Effector memory CD8-positive, alpha-beta T cell (primary cell): ENCODE measurements around the gene PER1.

Source experiments
- ATAC-seq: fragments of 150-1000 bp; cut with Tn5 transposase; replicated peaks from 2 replicates; pipeline ENCODE4 v1.10.0; 2021; ENCODE audit warnings: mild to moderate bottlenecking, moderate library complexity
- DNase-seq, 3 experiments: peaks; one replicate each; pipeline ENCODE4 v3.0.0; 2021
- H3K27ac Mint-ChIP-seq, 2 donors: one replicate each; pipeline ENCODE4 v1.8.0; 2022; ENCODE audit warnings: mild to moderate bottlenecking in 2 of 2, mixed read lengths in 2 of 2, moderate library complexity in 2 of 2
- H3K27me3 Mint-ChIP-seq, 2 donors: one replicate each; pipeline ENCODE4 v1.8.0; 2022; ENCODE audit warnings: mixed read lengths in 2 of 2
- H3K36me3 Mint-ChIP-seq: one replicate; pipeline ENCODE4 v1.8.0; 2022; ENCODE audit warnings: mild to moderate bottlenecking, moderate library complexity, mixed read lengths; ENCODE audit not compliant: insufficient read depth
- H3K4me1 Mint-ChIP-seq, 2 donors: one replicate each; pipeline ENCODE4 v1.8.0; 2022; ENCODE audit warnings: low read depth in 2 of 2, mixed read lengths in 2 of 2
- H3K4me3 Mint-ChIP-seq, 2 donors: one replicate each; pipeline ENCODE4 v1.8.0; 2022; ENCODE audit warnings: mild to moderate bottlenecking in 2 of 2, mixed read lengths in 2 of 2, moderate library complexity in 2 of 2
- H3K9me3 Mint-ChIP-seq, 2 donors: one replicate each; pipeline ENCODE4 v1.8.0; 2022; ENCODE audit warnings: mixed read lengths in 2 of 2

Gene PER1

DNA sequence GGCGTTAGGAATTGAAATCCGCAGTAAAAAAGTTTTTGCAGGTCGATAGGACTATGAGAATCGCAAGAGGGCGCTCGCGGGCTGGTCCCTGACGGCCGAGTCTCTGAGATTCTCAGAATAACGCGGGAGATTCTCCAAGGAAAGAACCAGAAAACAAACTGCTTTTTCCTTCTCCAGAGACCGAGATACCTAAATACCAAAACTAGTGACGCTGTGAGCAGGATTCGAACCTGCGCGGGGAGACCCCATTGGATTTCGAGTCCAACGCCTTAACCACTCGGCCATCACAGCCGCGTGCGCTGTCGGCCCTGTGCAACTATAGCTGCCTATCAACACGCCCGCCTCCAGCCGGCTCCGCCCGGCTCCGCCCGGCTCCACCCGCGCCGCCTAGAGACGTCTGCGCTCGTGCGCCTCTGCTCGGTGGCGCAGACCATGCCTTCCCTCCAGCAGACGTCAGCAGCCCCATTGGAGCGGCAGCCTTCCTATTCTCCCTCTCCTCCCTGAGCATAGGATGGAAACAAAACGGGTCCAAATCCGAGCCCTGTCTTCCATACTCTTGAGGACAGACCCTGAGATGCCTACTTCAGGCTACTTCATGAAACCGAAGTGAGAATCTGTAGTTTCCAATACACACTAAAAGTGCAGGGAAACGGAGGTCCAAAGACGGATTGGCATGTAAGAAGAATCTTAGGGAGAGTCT lies 13.4 kb downstream of the PER1 start:
- H3K27me3 Mint-ChIP-seq: no peaks in the 10 kb centered on the region
- no peaks in the 10 kb centered on the region for H3K9me3 Mint-ChIP-seq
- H3K27ac Mint-ChIP-seq: no peak overlapping the region
- H3K4me1 Mint-ChIP-seq: peaks cover 0 to 4% of the 10 kb centered on the region in 2 donors
- peaks cover 11% of the 10 kb centered on the region for H3K36me3 Mint-ChIP-seq
- peak; percentile 95 to 99 (median 98) for DNase-seq
- ATAC-seq: peak; percentile 86
- no peak overlapping the region for H3K4me3 Mint-ChIP-seq

- Mint-ChIP-seq H3K4me3 (no peak overlapping the region), H3K4me1 (peaks cover 0 to 2% of the 10 kb centered on the region in 2 donors), H3K9me3 (no peaks in the 10 kb centered on the region), H3K27me3 (no peaks in the 10 kb centered on the region), H3K27ac (no peak overlapping the region), H3K36me3 (peaks cover 16% of the 10 kb centered on the region)
- DNase-seq: no peak
- no peak for ATAC-seq
Observed at GRCh38 chr17:8138374-8138671, 13.9 kb downstream of the PER1 start.

GRCh38 chr17:8137645-8138373 lies 14.4 kb downstream of the PER1 start:
- H3K36me3 Mint-ChIP-seq: peaks cover 21% of the 10 kb centered on the region
- no peak overlapping the region for H3K4me3 Mint-ChIP-seq
- no peaks in the 10 kb centered on the region for H3K27me3 Mint-ChIP-seq
- ATAC-seq (no peak), DNase-seq (no peak)
- H3K27ac Mint-ChIP-seq: no peak overlapping the region
- H3K9me3 Mint-ChIP-seq: no peaks in the 10 kb centered on the region
- peaks cover 0 to 2% of the 10 kb centered on the region in 2 donors for H3K4me1 Mint-ChIP-seq

GRCh38 chr17:8133941-8134340 lies 18.3 kb downstream of the PER1 start:
- H3K36me3 Mint-ChIP-seq: peaks cover 29% of the 10 kb centered on the region
- ATAC-seq: no peak
- H3K27me3 Mint-ChIP-seq: no peaks in the 10 kb centered on the region
- no peak for DNase-seq
- no peaks in the 10 kb centered on the region for H3K4me1 Mint-ChIP-seq
- H3K27ac Mint-ChIP-seq: no peak overlapping the region
- no peaks in the 10 kb centered on the region for H3K9me3 Mint-ChIP-seq
- H3K4me3 Mint-ChIP-seq: no peak overlapping the region

- Mint-ChIP-seq H3K9me3 (no peaks in the 10 kb centered on the region), H3K4me3 (no peak overlapping the region), H3K4me1 (no peaks in the 10 kb centered on the region), H3K36me3 (peaks cover 29% of the 10 kb centered on the region), H3K27me3 (no peaks in the 10 kb centered on the region), H3K27ac (no peak overlapping the region)
- no peak for DNase-seq
- ATAC-seq: no peak
Observed at GRCh38 chr17:8133399-8133798, 18.8 kb downstream of the PER1 start.

- Mint-ChIP-seq H3K4me3 (no peak overlapping the region), H3K27ac (no peak overlapping the region), H3K36me3 (peaks cover 30% of the 10 kb centered on the region), H3K27me3 (peaks cover 0 to 7% of the 10 kb centered on the region in 2 donors), H3K4me1 (peaks cover 4% of the 10 kb centered on the region in 2 donors), H3K9me3 (no peaks in the 10 kb centered on the region)
- ATAC-seq (no peak), DNase-seq (no peak)
Observed at GRCh38 chr17:8131844-8132441, 20.3 kb downstream of the PER1 start.

DNA sequence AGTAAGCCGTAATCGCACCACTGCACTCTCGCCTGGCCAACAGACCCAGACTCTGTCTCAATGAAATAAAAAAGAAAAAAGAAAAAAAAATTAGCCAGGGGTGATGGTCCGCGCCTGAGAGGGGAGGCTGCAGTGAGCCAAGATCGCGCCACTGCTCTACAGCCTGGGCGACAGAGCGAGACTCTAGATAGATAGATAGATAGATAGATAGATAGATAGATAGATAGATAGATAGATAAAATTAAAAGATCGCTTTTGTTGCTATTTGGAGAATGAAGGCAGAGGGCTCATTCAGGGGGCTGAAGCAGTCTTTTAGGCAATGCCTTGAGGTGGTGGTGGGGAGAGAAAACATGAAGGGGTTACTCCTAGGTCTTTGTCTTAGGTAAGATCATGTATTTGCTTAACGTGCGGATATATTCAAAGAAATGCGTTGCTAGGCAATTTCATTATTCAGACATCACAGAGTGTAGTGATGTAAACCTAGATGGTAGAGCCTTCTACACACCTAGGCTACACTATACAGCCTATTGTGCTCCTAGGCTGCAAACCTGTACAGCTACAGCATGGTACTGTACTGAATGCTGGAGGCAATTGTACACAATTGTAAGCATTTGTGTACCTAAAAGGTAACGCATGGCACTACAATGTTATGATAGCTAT lies 23.9 kb downstream of the PER1 start:
- Mint-ChIP-seq H3K4me1 (peaks cover 34 to 37% of the 10 kb centered on the region in 2 donors), H3K4me3 (peak overlapping the region in 1 of 2 donors; percentile 14), H3K36me3 (peaks cover 45% of the 10 kb centered on the region), H3K27me3 (peaks cover 7 to 35% of the 10 kb centered on the region in 2 donors), H3K27ac (no peak overlapping the region), H3K9me3 (peaks cover 0 to 2% of the 10 kb centered on the region in 2 donors)
- ATAC-seq: no peak
- DNase-seq: no peak

DNA sequence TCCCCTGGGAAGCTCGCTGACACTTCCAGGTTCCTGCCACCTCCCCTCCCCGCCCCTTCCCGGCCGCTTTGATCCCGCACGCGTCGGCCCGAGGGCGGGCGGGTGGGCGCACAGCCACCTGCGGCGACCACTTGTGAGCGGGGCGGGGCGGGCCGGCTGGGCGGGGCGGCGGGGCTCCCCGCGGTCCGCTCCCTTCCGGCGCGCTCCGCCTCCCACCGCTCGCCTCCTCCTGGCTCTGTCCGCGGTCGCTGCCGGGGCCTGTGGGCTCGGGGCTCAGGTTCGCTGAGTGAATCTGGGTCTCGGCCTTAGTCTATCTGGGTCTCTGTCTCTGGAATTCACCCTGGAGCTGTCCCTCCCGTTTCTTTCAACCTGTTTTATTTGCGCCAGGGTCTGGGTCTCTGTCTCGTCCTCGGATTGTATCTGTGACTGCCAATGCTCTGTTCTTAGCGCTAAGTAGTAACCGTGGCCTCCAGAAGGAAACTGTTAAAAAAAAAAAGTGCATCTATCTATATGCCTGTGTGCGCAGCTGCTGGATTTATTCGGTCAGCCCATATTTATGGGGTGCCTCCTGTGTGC lies 25.6 kb downstream of the PER1 start:
- H3K9me3 Mint-ChIP-seq: peaks cover 0 to 2% of the 10 kb centered on the region in 2 donors
- DNase-seq (peak in 1 of 3 experiments; percentile 30), ATAC-seq (peak; percentile 42)
- H3K27me3 Mint-ChIP-seq: peaks cover 12 to 45% of the 10 kb centered on the region in 2 donors
- peak overlapping the region; percentile 99 to 100 for H3K27ac Mint-ChIP-seq
- peaks cover 42 to 46% of the 10 kb centered on the region in 2 donors for H3K4me1 Mint-ChIP-seq
- H3K36me3 Mint-ChIP-seq: peaks cover 36% of the 10 kb centered on the region
- H3K4me3 Mint-ChIP-seq: peak overlapping the region; percentile 91 to 92

- ATAC-seq (peak; percentile 2), DNase-seq (peak in 1 of 3 experiments; percentile 23)
- Mint-ChIP-seq H3K36me3 (peaks cover 39% of the 10 kb centered on the region), H3K4me3 (peak overlapping the region; percentile 91 to 92), H3K27me3 (peaks cover 12 to 49% of the 10 kb centered on the region in 2 donors), H3K4me1 (peaks cover 44 to 48% of the 10 kb centered on the region in 2 donors), H3K9me3 (peaks cover 0 to 2% of the 10 kb centered on the region in 2 donors), H3K27ac (peak overlapping the region; percentile 99 to 100)
Observed at GRCh38 chr17:8125947-8126490, 26.2 kb downstream of the PER1 start.

- DNase-seq (peak; percentile 89 to 96 (median 91)), ATAC-seq (peak; percentile 49)
- H3K9me3 Mint-ChIP-seq: peaks cover 0 to 2% of the 10 kb centered on the region in 2 donors
- peak overlapping the region; percentile 91 to 92 for H3K4me3 Mint-ChIP-seq
- peaks cover 46% of the 10 kb centered on the region for H3K36me3 Mint-ChIP-seq
- H3K4me1 Mint-ChIP-seq: peaks cover 50 to 54% of the 10 kb centered on the region in 2 donors
- H3K27me3 Mint-ChIP-seq: peaks cover 12 to 56% of the 10 kb centered on the region in 2 donors
- peak overlapping the region; percentile 99 to 100 for H3K27ac Mint-ChIP-seq
Observed at GRCh38 chr17:8125154-8125946, 26.9 kb downstream of the PER1 start.

- H3K27me3 Mint-ChIP-seq: peaks cover 12 to 61% of the 10 kb centered on the region in 2 donors
- peak in 1 of 3 experiments; percentile 15 for DNase-seq
- H3K36me3 Mint-ChIP-seq: peaks cover 54% of the 10 kb centered on the region
- peak overlapping the region; percentile 91 to 92 for H3K4me3 Mint-ChIP-seq
- H3K4me1 Mint-ChIP-seq: peaks cover 58 to 62% of the 10 kb centered on the region in 2 donors
- no peak for ATAC-seq
- peaks cover 2 to 4% of the 10 kb centered on the region in 2 donors for H3K9me3 Mint-ChIP-seq
- H3K27ac Mint-ChIP-seq: peak overlapping the region; percentile 99 to 100
Observed at GRCh38 chr17:8124350-8125153, 27.7 kb downstream of the PER1 start.
